K562 (cell line): ENCODE results near the gene IL20RB. TPM values are rescaled to one million over a fixed set of nuclear protein-coding genes. Genes with fewer than 3 reads are reported as not detected.

Experiments
- ATAC-seq: fragments of 200-7000 bp; cut with Tn5 transposase; 3 replicates; pipeline ENCODE4 v1.9.1; 2020; ENCODE audit warnings: moderate library complexity
- BruUV-seq: library from RNA; stranded (reverse); fragments of 400-500 nt; replicated peaks from 2 replicates; lab custom pipeline; 2021; lab: Mats Ljungman, UMichigan
- CTCF ChIA-PET: fragments of 300-600 bp; formaldehyde crosslinking; extraction: SDS; loops from one replicate; lab custom pipeline; 2021; ENCODE audit warnings: low intra/inter-chr PET ratio; lab: Yijun Ruan, JAX
- POLR2A ChIA-PET: fragments of 300-600, 350-650 bp; sonication (Branson Sonifier 250); formaldehyde crosslinking; extraction: SDS; loops from one replicate; lab custom pipeline; 2021; ENCODE audit warnings: antibody characterized with exemption, inconsistent platforms; lab: Yijun Ruan, JAX
- DNase-seq, 4 experiments: peaks; one replicate each; pipeline versions ENCODE4 v3.0.0 to v3.0.0-alpha.2; 2011 to 2018; ENCODE audit warnings: low spot score in 3 of 4, mixed read lengths in 3 of 4; ENCODE audit errors: extremely low read depth in 1 of 4
- FAIRE-seq: peaks from 2 replicates; lab custom pipeline; 2011; peaks lifted over from hg19 to GRCh38; lab: Jason Lieb, UNC
- H2AFZ ChIP-seq: 2 replicates; pipeline ENCODE4 v1.6.0; 2011; ENCODE audit warnings: low read depth, low read length, control low read depth, inconsistent platforms
- H3K27ac ChIP-seq: fragments of 200-600 bp; 3 replicates; pipeline ENCODE4 v1.8.0; 2011; ENCODE audit warnings: low read depth, mild to moderate bottlenecking, control low read depth, inconsistent platforms, low read length, moderate library complexity, mixed read lengths; ENCODE audit errors: extremely low read depth
- H3K27me3 ChIP-seq, 2 experiments: fragments of 300-600 bp in 1 of 2; 2 replicates in 1 of 2; 3 replicates in 1 of 2; pipeline versions ENCODE4 v1.6.0 to v1.8.0; 2011; ENCODE audit warnings: inconsistent platforms in 2 of 2, low read length in 2 of 2, mild to moderate bottlenecking in 1 of 2, mixed read lengths in 1 of 2, moderate library complexity in 1 of 2; ENCODE audit not compliant: control insufficient read depth in 2 of 2, insufficient read depth in 2 of 2
- H3K36me3 ChIP-seq: fragments of 300-600 bp; 3 replicates; pipeline ENCODE4 v1.8.0; 2011; ENCODE audit warnings: mild to moderate bottlenecking, low read length, inconsistent platforms; ENCODE audit not compliant: control insufficient read depth, insufficient read depth
- H3K4me1 ChIP-seq, 2 experiments: fragments of 200-600 bp in 1 of 2; replicated peaks in 1 of 2; 2 replicates in 1 of 2; 3 replicates in 1 of 2; pipeline versions ENCODE4 v1.5.1 to v1.8.0; 2011; ENCODE audit warnings: inconsistent platforms in 2 of 2, low read length in 2 of 2, mild to moderate bottlenecking in 1 of 2, mixed read lengths in 1 of 2, moderate library complexity in 1 of 2; ENCODE audit not compliant: control insufficient read depth in 2 of 2, insufficient read depth in 2 of 2
- H3K4me2 ChIP-seq: 2 replicates; pipeline ENCODE4 v1.6.1; 2011; ENCODE audit warnings: low read length, control low read depth, inconsistent platforms, mixed read lengths; ENCODE audit not compliant: insufficient read depth
- H3K4me3 ChIP-seq: fragments of 200-600 bp; sonication (generic), shearing (Covaris generic); 2 replicates; pipeline ENCODE4 v1.5.1; 2016; ENCODE audit warnings: control low read depth, inconsistent platforms
- H3K79me2 ChIP-seq: fragments of 200-600 bp; 3 replicates; pipeline ENCODE4 v1.8.0; 2011; ENCODE audit warnings: low read length, inconsistent platforms; ENCODE audit not compliant: control insufficient read depth, insufficient read depth
- H3K9ac ChIP-seq, 2 experiments: 2 replicates each; pipeline versions ENCODE4 v1.6.0 to v1.6.1; 2011; ENCODE audit warnings: low read depth in 2 of 2, low read length in 2 of 2, control low read depth in 1 of 2, inconsistent platforms in 1 of 2, mild to moderate bottlenecking in 1 of 2, mixed read lengths in 1 of 2; ENCODE audit not compliant: insufficient read depth in 1 of 2
- H3K9me1 ChIP-seq: one replicate; pipeline ENCODE4 v1.6.0; 2011; ENCODE audit warnings: inconsistent platforms, mild to moderate bottlenecking, low read length, moderate library complexity; ENCODE audit not compliant: control insufficient read depth, insufficient read depth
- H3K9me3 ChIP-seq: replicated peaks from 2 replicates; pipeline ENCODE4 v1.5.1; 2011; ENCODE audit warnings: low read depth, low read length, inconsistent platforms; ENCODE audit not compliant: control insufficient read depth, insufficient read depth
- H4K20me1 ChIP-seq: replicated peaks from 2 replicates; pipeline ENCODE4 v1.6.1; 2011; ENCODE audit warnings: low read length, inconsistent platforms, mixed read lengths; ENCODE audit not compliant: control insufficient read depth, insufficient read depth
- NFXL1 ChIP-seq: fragments of 450-650 bp; formaldehyde crosslinking; IDR thresholded peaks from 2 replicates; pipeline ENCODE4 v1.4.0; 2021; ENCODE audit warnings: mild to moderate bottlenecking
- NR2C2 ChIP-seq, 2 experiments: fragments of 200-800 bp in 1 of 2; sonication (Bioruptor generic) in 1 of 2; sonication (generic) in 1 of 2; formaldehyde crosslinking in 1 of 2; IDR thresholded peaks; 2 replicates each; pipeline versions ENCODE4 v1.6.1 to v1.8.0; 2016 to 2022; ENCODE audit warnings: mild to moderate bottlenecking in 1 of 2, missing compliant biosample characterization in 1 of 2, missing genetic modification characterization in 1 of 2, missing genetic modification reagents in 1 of 2
- NR2F6 ChIP-seq: fragments of 450-650 bp; formaldehyde crosslinking; IDR thresholded peaks from 2 replicates; pipeline ENCODE4 v1.4.0; 2020; ENCODE audit warnings: mild to moderate bottlenecking
- NRF1 ChIP-seq, 2 experiments: fragments of 450-650 bp; IDR thresholded peaks in 1 of 2; conservative IDR thresholded peaks in 1 of 2; 2 replicates each; pipeline ENCODE4 v1.6.1; 2014; ENCODE audit warnings: mild to moderate bottlenecking in 2 of 2
- PHF8 ChIP-seq: fragments of 200-600 bp; sonication (generic); IDR thresholded peaks from 2 replicates; pipeline ENCODE4 v1.6.1; 2012; ENCODE audit warnings: mixed run types, mild to moderate bottlenecking, inconsistent platforms, low read length, moderate library complexity, borderline replicate concordance
- PRDM10 ChIP-seq: fragments of 450-650 bp; IDR thresholded peaks from 2 replicates; pipeline ENCODE4 v1.6.1; 2018; ENCODE audit not compliant: partially characterized antibody
- RBM17 ChIP-seq: fragments of 200-400 bp; formaldehyde crosslinking; IDR thresholded peaks from 2 replicates; pipeline ENCODE4 v1.6.1; 2017; ENCODE audit warnings: low read depth, mild to moderate bottlenecking, low read length, borderline replicate concordance
- SMARCC2 ChIP-seq: fragments of 450-650 bp; IDR thresholded peaks from 2 replicates; pipeline ENCODE4 v1.6.1; 2017; ENCODE audit warnings: antibody characterized with exemption, moderate library complexity, mild to moderate bottlenecking, low read depth
- SPI1 ChIP-seq: IDR thresholded peaks from 2 replicates; pipeline ENCODE4 v1.6.1; 2011; ENCODE audit warnings: low read depth, low read length, control low read depth, borderline replicate concordance
- TAL1 ChIP-seq: fragments of 450-650 bp; IDR thresholded peaks from 2 replicates; pipeline ENCODE4 v1.6.1; 2016; ENCODE audit warnings: mild to moderate bottlenecking
- TCF3 ChIP-seq: sonication (generic); formaldehyde crosslinking; IDR thresholded peaks from 2 replicates; pipeline ENCODE4 v1.4.0; 2020; ENCODE audit warnings: mild to moderate bottlenecking, missing genetic modification reagents
- ZBTB1 ChIP-seq: sonication (generic); formaldehyde crosslinking; IDR thresholded peaks from 2 replicates; pipeline ENCODE4 v1.8.1; 2023; ENCODE audit warnings: missing genetic modification reagents, low read depth, mild to moderate bottlenecking, borderline replicate concordance
- ZC3H8 ChIP-seq: fragments of 450-650 bp; IDR thresholded peaks from 2 replicates; pipeline ENCODE4 v1.6.1; 2017
- ZNF695 ChIP-seq: fragments of 450-650 bp; formaldehyde crosslinking; IDR thresholded peaks from 2 replicates; pipeline ENCODE4 v1.4.0; 2020; ENCODE audit warnings: mild to moderate bottlenecking, moderate library complexity
- WGBS: fragments of 100-300 bp; shearing (Covaris generic); methylation state at CpG from one replicate; pipeline ENCODE4 v1.1.6; 2016; ENCODE audit warnings: low coverage, mixed read lengths; ENCODE audit not compliant: insufficient coverage; ENCODE audit errors: missing lambda C conversion rate; 5-methylcytosine and 5-hydroxymethylcytosine counted together
- in situ Hi-C: fragments of 300-500 bp; cut with MboI; formaldehyde crosslinking; loops from 4 replicates; pipeline ENCODE4 v1.15.0; 2018; ENCODE audit warnings: inconsistent platforms, mixed read lengths
- intact Hi-C: fragments of 100-400 bp; cut with micrococcal nuclease; formaldehyde crosslinking; loops from 2 replicates; pipeline ENCODE4 v1.14.2; 2022
- polyA plus RNA-seq, 8 experiments: library from polyadenylated mRNA; depleted of rRNA in 4 of 8; stranded (reverse) in 5 of 8; unstranded in 3 of 8; fragments of >200 nt; fragmentation: Nextera tagmentation in 2 of 8; fragmentation: Illumina TruSeq in 1 of 8; extraction: Ambion mirVana in 2 of 8; extraction: Trizol in 1 of 8; gene quantifications; 2 replicates each; pipeline versions ENCODE4 v1.2.1 to v1.2.3, GENCODE V29; 2011 to 2014; ENCODE audit warnings: inconsistent platforms in 1 of 8, missing spikeins in 1 of 8
- total RNA-seq, 7 experiments: library from RNA; depleted of rRNA in 6 of 7; stranded (reverse); fragments of >200 nt in 6 of 7; fragmentation: Illumina TruSeq in 2 of 7; extraction: Trizol in 2 of 7; gene quantifications; 2 replicates each; pipeline versions ENCODE4 v1.2.1 to v1.2.3, GENCODE V29; 2011 to 2021; ENCODE audit warnings: low replicate concordance in 1 of 7
- TF ChIP-seq, protein P1 (sequence below): fragments of 450-650 bp; formaldehyde crosslinking; conservative IDR thresholded peaks from 2 replicates; pipeline ENCODE4 v1.4.0; 2022; ENCODE audit warnings: mild to moderate bottlenecking, missing genetic modification characterization

IL20RB gene
- total and polyA plus RNA-seq, 9 of the 15 experiments (the other 6 are each of a cell fraction or from before 2014, with no cell fraction given): 0.77 to 9.9 (median 6.1) TPM

GRCh38 chr3:136982520-136983138 is 24.8 kb downstream of the IL20RB start:
- in situ Hi-C loops: no loop called here
- POLR2A ChIA-PET: interaction anchor here (0.6 to 1.2 kb wide), 2 partner anchors 177 to 230 kb away, joined by 3 to 4 read pairs; partner anchors contain the start of gene STAG1
- TF ChIP-seq NR2C2 (CRISPR knock-in tag; IDR thresholded peaks at IDR 0.05) (no peak), NR2C2 (tag; IDR thresholded peaks at IDR 0.05) (no peak), NRF1 (conservative IDR thresholded peaks at IDR 0.05 in 1 of 2, IDR thresholded peaks at IDR 0.05 in 1 of 2) (no peak), NR2F6 (CRISPR knock-in tag) (no peak), ZC3H8 (no peak), ZBTB1 (CRISPR knock-in tag) (no peak), SMARCC2 (no peak), PHF8 (no peak), SPI1 (no peak), PRDM10 (no peak), ZNF695 (no peak), RBM17 (no peak), TCF3 (CRISPR knock-in tag) (no peak), NFXL1 (CRISPR knock-in tag) (no peak), TAL1 (no peak)
- TF ChIP-seq, protein P1, sequence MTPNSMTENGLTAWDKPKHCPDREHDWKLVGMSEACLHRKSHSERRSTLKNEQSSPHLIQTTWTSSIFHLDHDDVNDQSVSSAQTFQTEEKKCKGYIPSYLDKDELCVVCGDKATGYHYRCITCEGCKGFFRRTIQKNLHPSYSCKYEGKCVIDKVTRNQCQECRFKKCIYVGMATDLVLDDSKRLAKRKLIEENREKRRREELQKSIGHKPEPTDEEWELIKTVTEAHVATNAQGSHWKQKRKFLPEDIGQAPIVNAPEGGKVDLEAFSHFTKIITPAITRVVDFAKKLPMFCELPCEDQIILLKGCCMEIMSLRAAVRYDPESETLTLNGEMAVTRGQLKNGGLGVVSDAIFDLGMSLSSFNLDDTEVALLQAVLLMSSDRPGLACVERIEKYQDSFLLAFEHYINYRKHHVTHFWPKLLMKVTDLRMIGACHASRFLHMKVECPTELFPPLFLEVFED (CRISPR knock-in tag): no peak

More at GRCh38 chr3:136982520-136983138, 24.8 kb downstream of the IL20RB start:
- Histone ChIP-seq H3K27ac (no peak overlapping the region), H3K4me3 (no peak overlapping the region), H3K9me1 (no peaks in the 10 kb centered on the region), H3K36me3 (no peaks in the 10 kb centered on the region), H4K20me1 (no peaks in the 10 kb centered on the region), H3K79me2 (no peaks in the 10 kb centered on the region), H3K9ac (no peak overlapping the region), H3K9me3 (no peaks in the 10 kb centered on the region), H3K27me3 (no peaks in the 10 kb centered on the region), H2AFZ (no peak overlapping the region), H3K4me2 (no peak overlapping the region), H3K4me1 (no peaks in the 10 kb centered on the region)
- no peak for FAIRE-seq
- CTCF ChIA-PET: no interaction called here
- 77% methylated on average over 3 of the region's 4 CpGs for WGBS
- no peak for ATAC-seq
- no peak for DNase-seq
- intact Hi-C loops: no loop called here
- no TSS peak for BruUV-seq
